Glomerular visceral epithelial cell (primary cell): ENCODE measurements around the gene TMEM59.
"Not testable (repeated sequence)": the region's sequence is repeated elsewhere in the genome, so short reads cannot be mapped to it uniquely, and the experiment has no call there.

Source experiments
- DNase-seq: peaks from one replicate; pipeline ENCODE4 v3.0.0-alpha.2; 2016; ENCODE audit errors: extremely low spot score

TMEM59 gene

GRCh38 chr1:54013393-54014008 is 39.5 kb downstream of the TMEM59 start:
- DNase-seq: no peak

- no peak for DNase-seq
These were observed 40.1 kb downstream of the TMEM59 start for GRCh38 chr1:54012863-54013262.

GRCh38 chr1:54012008-54012325 is 41.0 kb downstream of the TMEM59 start:
- no peak for DNase-seq

GRCh38 chr1:54011316-54012007 is 41.5 kb downstream of the TMEM59 start:
- no peak for DNase-seq

GRCh38 chr1:54010415-54011117 is 42.4 kb downstream of the TMEM59 start:
- no peak for DNase-seq

GRCh38 chr1:54009406-54009805 is 43.6 kb downstream of the TMEM59 start:
- DNase-seq: no peak

- no peak for DNase-seq
These were observed 44.1 kb downstream of the TMEM59 start for GRCh38 chr1:54008876-54009275.

GRCh38 chr1:54007613-54008012 is 45.4 kb downstream of the TMEM59 start:
- DNase-seq: no peak

- DNase-seq: no peak
These were observed 46.5 kb downstream of the TMEM59 start for GRCh38 chr1:54006508-54006907.

GRCh38 chr1:54004481-54005049 is 48.4 kb downstream of the TMEM59 start:
- no peak for DNase-seq

- not testable (repeated sequence) for DNase-seq
These were observed 49.1 kb downstream of the TMEM59 start for GRCh38 chr1:54003750-54004480.

GRCh38 chr1:54003249-54003646 is 49.8 kb downstream of the TMEM59 start:
- no peak for DNase-seq

- no peak for DNase-seq
These were observed 50.3 kb downstream of the TMEM59 start for GRCh38 chr1:54002544-54003248.

- no peak for DNase-seq
These were observed 51.4 kb downstream of the TMEM59 start for GRCh38 chr1:54001591-54001990.

GRCh38 chr1:53999920-54000319 is 53.1 kb downstream of the TMEM59 start:
- DNase-seq: no peak

GRCh38 chr1:53998223-53998622 is 54.8 kb downstream of the TMEM59 start:
- no peak for DNase-seq

GRCh38 chr1:53995683-53996082 is 57.3 kb downstream of the TMEM59 start:
- no peak for DNase-seq

- DNase-seq: not testable (repeated sequence)
These were observed 58.5 kb downstream of the TMEM59 start for GRCh38 chr1:53994516-53994915.

- DNase-seq: no peak
These were observed 60.7 kb downstream of the TMEM59 start for GRCh38 chr1:53992085-53992874.

GRCh38 chr1:53987880-53988279 is 65.1 kb downstream of the TMEM59 start:
- DNase-seq: no peak

- DNase-seq: no peak
These were observed 66.5 kb downstream of the TMEM59 start for GRCh38 chr1:53986458-53986857.
